GM23248 (cell line): ENCODE data around the gene PCNA. TPM values are rescaled to one million over a fixed set of nuclear protein-coding genes. Genes with fewer than 3 reads are reported as not detected.

Source experiments
- DNase-seq: peaks from one replicate; pipeline ENCODE4 v3.0.0-alpha.2; 2015
- H2AFZ ChIP-seq: fragments of 200-600 bp; sonication (generic); 2 replicates; pipeline ENCODE4 v1.6.1; 2016; ENCODE audit warnings: antibody characterized with exemption
- H3F3A ChIP-seq: fragments of 200-600 bp; sonication (generic); 2 replicates; pipeline ENCODE4 v1.6.1; 2016; ENCODE audit warnings: mild to moderate bottlenecking, antibody characterized with exemption, mixed run types; ENCODE audit not compliant: insufficient read depth
- H3K27ac ChIP-seq: fragments of 200-600 bp; sonication (generic); 2 replicates; pipeline ENCODE4 v1.5.1; 2016; ENCODE audit warnings: mild to moderate bottlenecking
- H3K27me3 ChIP-seq: fragments of 200-600 bp; sonication (generic); replicated peaks from 2 replicates; pipeline ENCODE4 v1.6.1; 2016; ENCODE audit warnings: mild to moderate bottlenecking; ENCODE audit not compliant: insufficient read depth
- H3K36me3 ChIP-seq: fragments of 200-600 bp; sonication (generic); 2 replicates; pipeline ENCODE4 v1.6.1; 2016; ENCODE audit warnings: low read depth, mild to moderate bottlenecking
- H3K4me1 ChIP-seq: fragments of 200-600 bp; sonication (generic); 2 replicates; pipeline ENCODE4 v1.6.1; 2016; ENCODE audit warnings: mild to moderate bottlenecking; ENCODE audit not compliant: insufficient read depth
- H3K4me2 ChIP-seq: fragments of 200-600 bp; sonication (generic); one replicate; pipeline ENCODE4 v1.6.1; 2016; ENCODE audit warnings: mild to moderate bottlenecking; ENCODE audit not compliant: unreplicated experiment
- H3K4me3 ChIP-seq: fragments of 200-600 bp; sonication (generic); 2 replicates; pipeline ENCODE4 v1.5.1; 2016; ENCODE audit warnings: mild to moderate bottlenecking
- H3K79me2 ChIP-seq: fragments of 200-600 bp; sonication (generic); 2 replicates; pipeline ENCODE4 v1.6.1; 2016; ENCODE audit warnings: mild to moderate bottlenecking; ENCODE audit not compliant: insufficient read depth
- H3K9ac ChIP-seq: fragments of 200-600 bp; sonication (generic); 2 replicates; pipeline ENCODE4 v1.6.1; 2016; ENCODE audit warnings: mild to moderate bottlenecking
- H3K9me2 ChIP-seq: fragments of 200-600 bp; sonication (generic); 2 replicates; pipeline ENCODE4 v1.6.1; 2016; ENCODE audit warnings: mixed run types, mild to moderate bottlenecking, moderate library complexity; ENCODE audit not compliant: insufficient read depth
- H3K9me3 ChIP-seq: fragments of 200-600 bp; sonication (generic); one replicate; pipeline ENCODE4 v1.6.1; 2017; ENCODE audit warnings: low read depth
- H4K20me1 ChIP-seq: fragments of 200-600 bp; sonication (generic); 2 replicates; pipeline ENCODE4 v1.6.0; 2016; ENCODE audit not compliant: insufficient read depth
- EZH2 ChIP-seq: fragments of 200-600 bp; sonication (generic); IDR thresholded peaks from 2 replicates; pipeline ENCODE4 v1.6.1; 2018; ENCODE audit warnings: antibody characterized with exemption, mild to moderate bottlenecking; ENCODE audit not compliant: insufficient read depth, poor library complexity, severe bottlenecking
- EZH2phosphoT487 ChIP-seq: fragments of 200-600 bp; sonication (generic); IDR thresholded peaks from 2 replicates; pipeline ENCODE4 v1.6.1; 2018; ENCODE audit warnings: antibody characterized with exemption, moderate library complexity, mild to moderate bottlenecking, low read depth; ENCODE audit not compliant: insufficient read depth
- WGBS, 2 experiments: methylation state at CpG; one replicate each; pipeline ENCODE4 v1.1.6; 2015 to 2017; ENCODE audit warnings: low lambda C conversion rate in 2 of 2, low coverage in 1 of 2; ENCODE audit errors: missing lambda C conversion rate in 2 of 2; 5-methylcytosine and 5-hydroxymethylcytosine counted together
- in situ Hi-C: fragments of 300-500 bp; cut with MboI; formaldehyde crosslinking; loops from 2 replicates; pipeline ENCODE4 v1.15.0; 2020
- polyA plus RNA-seq: library from polyadenylated mRNA; unstranded; fragments of >200 nt; fragmentation: Nextera tagmentation; extraction: Ambion mirVana; gene quantifications from 2 replicates; pipeline ENCODE4 v1.2.1, GENCODE V29; 2016
- total RNA-seq: library from RNA; depleted of rRNA; stranded (reverse); fragments of >200 nt; shearing (Covaris generic); gene quantifications from 2 replicates; pipeline ENCODE4 v1.2.3, GENCODE V29; 2014

Gene PCNA
- total and polyA plus RNA-seq, 2 experiments from 2014 or later = 84.8 to 116 TPM

GRCh38 chr20:5070081-5070480 is 49.7 kb downstream of the PCNA start:
- Histone ChIP-seq H2AFZ (no peak overlapping the region), H3K4me1 (peaks cover 24% of the 10 kb centered on the region), H3K27me3 (no peaks in the 10 kb centered on the region), H3K9me3 (no peaks in the 10 kb centered on the region), H3K9me2 (no peaks in the 10 kb centered on the region), H3F3A (no peaks in the 10 kb centered on the region; the same call in 1 of the 2 replicates), H3K79me2 (no peaks in the 10 kb centered on the region), H3K27ac (no peak overlapping the region), H3K9ac (no peak overlapping the region), H3K4me2 (no peak overlapping the region), H3K36me3 (no peaks in the 10 kb centered on the region), H4K20me1 (no peaks in the 10 kb centered on the region), H3K4me3 (no peak overlapping the region)
- TF ChIP-seq EZH2phosphoT487 (no peak), EZH2 (no peak)
- WGBS, 2 experiments = 72 to 81% methylated on average over 7 of the region's 7 CpGs
- in situ Hi-C loops = no loop called here
- DNase-seq = no peak

DNA sequence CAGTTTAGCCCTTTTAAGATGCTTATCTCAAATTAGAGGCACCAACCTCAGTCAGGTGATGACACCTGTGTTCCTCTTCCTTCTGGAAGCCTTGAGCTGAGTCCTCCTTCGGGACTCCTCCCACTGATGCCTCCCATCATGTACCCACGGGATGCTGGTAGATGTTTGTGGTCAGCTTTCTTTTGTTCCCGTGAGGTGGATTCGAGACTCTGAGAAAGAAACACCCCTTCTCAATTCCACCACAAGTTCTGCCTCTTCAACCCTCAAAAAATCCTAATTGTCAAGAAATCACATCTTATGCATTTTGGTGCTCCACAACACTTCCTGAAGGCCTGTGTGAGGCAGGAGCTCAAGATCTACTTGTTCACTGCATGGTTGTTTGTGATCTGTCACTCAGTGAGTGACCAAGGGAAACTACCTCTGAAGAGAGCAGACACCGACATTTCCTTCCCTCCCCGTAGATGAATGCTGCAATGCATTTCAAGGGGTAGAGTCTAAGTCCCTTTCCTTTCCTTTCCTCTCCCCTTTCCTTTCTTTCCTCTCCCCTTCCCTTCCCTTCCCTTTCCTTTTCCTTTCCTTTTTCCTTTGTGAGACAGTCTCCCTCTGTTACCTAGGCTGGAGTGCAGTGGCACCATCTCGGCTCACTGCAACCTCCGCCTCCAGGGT is 50.5 kb downstream of the PCNA start:
- Histone ChIP-seq H3K27me3 (no peaks in the 10 kb centered on the region), H3K9me3 (no peaks in the 10 kb centered on the region), H3K4me2 (no peak overlapping the region), H3K9me2 (no peaks in the 10 kb centered on the region), H3K27ac (no peak overlapping the region), H3K4me1 (peaks cover 24% of the 10 kb centered on the region), H2AFZ (no peak overlapping the region), H3F3A (no peaks in the 10 kb centered on the region; the same call in 1 of the 2 replicates), H3K4me3 (no peak overlapping the region), H3K36me3 (no peaks in the 10 kb centered on the region), H3K9ac (no peak overlapping the region), H4K20me1 (no peaks in the 10 kb centered on the region), H3K79me2 (no peaks in the 10 kb centered on the region)
- 83 to 88% methylated on average over 8 of the region's 8 CpGs for whole genome bisulfite sequencing, 2 experiments
- no peak for DNase-seq
- in situ Hi-C loops = no loop called here
- TF ChIP-seq EZH2 (no peak), EZH2phosphoT487 (no peak)

DNA sequence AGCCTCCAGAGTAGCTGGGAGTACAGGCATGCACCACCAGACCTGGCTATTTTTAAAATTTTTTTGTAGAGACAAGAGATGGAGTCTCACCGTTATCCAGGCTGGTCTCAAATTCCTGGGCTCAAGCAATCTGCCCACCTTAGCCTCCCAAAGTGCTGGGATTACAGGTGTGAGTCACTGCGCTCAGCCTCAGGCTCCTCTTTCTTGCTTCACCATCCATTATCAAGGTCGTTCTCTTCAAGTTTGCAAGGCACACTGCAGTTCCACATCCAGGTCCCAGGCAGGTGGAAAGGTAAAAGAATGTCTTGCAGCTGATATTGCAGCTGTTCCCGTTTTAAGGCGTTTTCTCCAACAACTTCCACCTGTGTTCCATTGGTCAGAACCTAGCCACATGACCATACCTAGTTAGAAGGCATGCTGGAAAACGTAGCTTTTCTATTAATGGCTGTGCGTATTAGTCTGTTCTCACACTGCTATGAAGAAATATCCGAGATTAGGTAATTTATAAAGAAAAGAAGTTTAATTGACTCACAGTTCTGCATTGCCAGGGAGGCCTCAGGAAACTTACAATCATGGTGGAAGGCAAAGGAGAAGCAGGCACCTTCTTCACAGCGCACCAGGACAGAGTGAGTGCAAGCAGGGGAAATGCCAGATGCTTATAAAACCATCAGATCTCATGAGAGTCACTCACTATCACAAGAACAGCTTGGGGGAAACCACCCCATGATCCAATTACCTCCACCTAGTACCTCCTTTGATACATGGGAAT is 51.7 kb downstream of the PCNA start:
- peaks cover 16% of the 10 kb centered on the region for H3K4me1 ChIP-seq
- TF ChIP-seq EZH2phosphoT487 (no peak), EZH2 (no peak)
- H3K36me3 ChIP-seq = no peaks in the 10 kb centered on the region
- in situ Hi-C loops = no loop called here
- no peak overlapping the region for H3K4me3 ChIP-seq
- no peaks in the 10 kb centered on the region for H3K9me2 ChIP-seq
- no peak for DNase-seq
- 95 to 96% methylated on average over 9 of the region's 9 CpGs for WGBS, 2 experiments
- H3K9me3 ChIP-seq = no peaks in the 10 kb centered on the region
- H3K27me3 ChIP-seq = no peaks in the 10 kb centered on the region
- H3K79me2 ChIP-seq = no peaks in the 10 kb centered on the region
- no peaks in the 10 kb centered on the region for H4K20me1 ChIP-seq
- H3K27ac ChIP-seq = no peak overlapping the region
- no peak overlapping the region for H3K9ac ChIP-seq
- H2AFZ ChIP-seq = no peak overlapping the region
- no peak overlapping the region for H3K4me2 ChIP-seq
- H3F3A ChIP-seq = no peaks in the 10 kb centered on the region; the same call in 1 of the 2 replicates

- Histone ChIP-seq H3K9ac (peak overlapping the region; percentile 76), H3K27ac (peak overlapping the region; percentile 98), H3K4me1 (peaks cover 12% of the 10 kb centered on the region), H3K79me2 (no peaks in the 10 kb centered on the region), H3K27me3 (no peaks in the 10 kb centered on the region), H3K9me3 (no peaks in the 10 kb centered on the region), H2AFZ (peak overlapping the region; percentile 65), H3F3A (no peaks in the 10 kb centered on the region; the same call in 1 of the 2 replicates), H3K4me3 (no peak overlapping the region), H3K9me2 (no peaks in the 10 kb centered on the region), H4K20me1 (no peaks in the 10 kb centered on the region), H3K4me2 (peak overlapping the region; percentile 36), H3K36me3 (no peaks in the 10 kb centered on the region)
- DNase-seq = peak; percentile 99
- no peak for TF ChIP-seq EZH2
- TF ChIP-seq EZH2phosphoT487 = no peak
- in situ Hi-C loops = no loop called here
- WGBS, 2 experiments = 27 to 34% methylated on average over 9 of the region's 10 CpGs
Measured at GRCh38 chr20:5065879-5066383, 53.8 kb downstream of the PCNA start.
